Measurements from ENCODE around the gene RCVRN. TPM values are rescaled to one million over a fixed set of nuclear protein-coding genes. Genes with fewer than 3 reads are reported as not detected.

RCVRN gene
- total and polyA plus RNA-seq, 7 donors, result 0.07 to 1.2 (median 0.36) TPM; not detected in 2

- Histone ChIP-seq H3K4me1 (peaks cover 0 to 2% (median 0%) of the 10 kb centered on the region in 4 donors), H3K4me3 (no peak overlapping the region), H3K27ac (no peak overlapping the region), H3K36me3 (peaks cover 0 to 30% (median 0%) of the 10 kb centered on the region in 4 donors), H3K27me3 (peaks cover 0 to 8% (median 0%) of the 10 kb centered on the region in 3 donors), H3K9me3 (no peaks in the 10 kb centered on the region)
- intact Hi-C loops (cut with DNase I), result no loop called here
- 87 to 94% methylated on average over 5 of the region's 5 CpGs for WGBS, 2 donors
- DNase-seq, result no peak
- TF ChIP-seq EP300 (IDR thresholded peaks at IDR 0.05) (no peak), POLR2A (IDR thresholded peaks at IDR 0.05) (no peak), POLR2AphosphoS5 (IDR thresholded peaks at IDR 0.05) (no peak), CTCF (IDR thresholded peaks at IDR 0.05) (no peak)
Measured at GRCh38 chr17:9913476-9913875, 8.4 kb upstream of the RCVRN start.

GRCh38 chr17:9912121-9913099 lies 7.3 kb upstream of the RCVRN start:
- H3K27ac ChIP-seq, result no peak overlapping the region
- WGBS, 2 donors, result 74 to 81% methylated on average over 18 of the region's 18 CpGs

GRCh38 chr17:9911089-9911488 lies 6.0 kb upstream of the RCVRN start:
- Histone ChIP-seq H3K27me3 (peaks cover 0 to 12% (median 0%) of the 10 kb centered on the region in 3 donors), H3K4me3 (no peak overlapping the region), H3K36me3 (peaks cover 0 to 10% (median 0%) of the 10 kb centered on the region in 4 donors), H3K27ac (no peak overlapping the region), H3K9me3 (no peaks in the 10 kb centered on the region), H3K4me1 (peaks cover 0 to 7% (median 0%) of the 10 kb centered on the region in 4 donors)
- intact Hi-C loops (cut with DNase I), result no loop called here
- WGBS, 2 donors, result 78 to 81% methylated on average over 12 of the region's 12 CpGs
- DNase-seq, result no peak
- TF ChIP-seq EP300 (IDR thresholded peaks at IDR 0.05) (no peak), CTCF (IDR thresholded peaks at IDR 0.05) (no peak), POLR2AphosphoS5 (IDR thresholded peaks at IDR 0.05) (no peak), POLR2A (IDR thresholded peaks at IDR 0.05) (no peak)

More at GRCh38 chr17:9912121-9913099, 7.3 kb upstream of the RCVRN start:
- Histone ChIP-seq H3K4me3 (no peak overlapping the region), H3K4me1 (peaks cover 0 to 7% (median 0%) of the 10 kb centered on the region in 4 donors), H3K9me3 (no peaks in the 10 kb centered on the region), H3K27me3 (peaks cover 0 to 12% (median 0%) of the 10 kb centered on the region in 3 donors), H3K36me3 (peaks cover 0 to 24% (median 0%) of the 10 kb centered on the region in 4 donors)
- DNase-seq, result no peak
- TF ChIP-seq EP300 (IDR thresholded peaks at IDR 0.05), result no peak
- no peak for TF ChIP-seq CTCF (IDR thresholded peaks at IDR 0.05)
- TF ChIP-seq POLR2AphosphoS5 (IDR thresholded peaks at IDR 0.05), result no peak
- no peak for TF ChIP-seq POLR2A (IDR thresholded peaks at IDR 0.05)
- intact Hi-C loops (cut with DNase I), result no loop called here

- no peak for DNase-seq
- no peak for TF ChIP-seq POLR2A (IDR thresholded peaks at IDR 0.05)
- TF ChIP-seq CTCF (IDR thresholded peaks at IDR 0.05), result no peak
- no peak for TF ChIP-seq EP300 (IDR thresholded peaks at IDR 0.05)
- WGBS, 2 donors, result 62 to 64% methylated on average over 7 of the region's 7 CpGs
- peaks cover 0 to 12% (median 0%) of the 10 kb centered on the region in 3 donors for H3K27me3 ChIP-seq
- no peak overlapping the region for H3K27ac ChIP-seq
- H3K36me3 ChIP-seq, result no peaks in the 10 kb centered on the region
- H3K9me3 ChIP-seq, result no peaks in the 10 kb centered on the region
- H3K4me3 ChIP-seq, result no peak overlapping the region
- H3K4me1 ChIP-seq, result peaks cover 0 to 7% (median 0%) of the 10 kb centered on the region in 4 donors
- intact Hi-C loops (cut with DNase I), result no loop called here
Measured at GRCh38 chr17:9908649-9909042, 3.6 kb upstream of the RCVRN start.
